Activated CD8-positive, alpha-beta T cell treated with anti-CD3 and anti-CD28 coated beads, Interleukin-2, amount 10 ng/mL, durations not matched to agents 7 days and 5 days (primary cell): ENCODE data around the gene RPS16. TPM values are rescaled to one million over a fixed set of nuclear protein-coding genes. Genes with fewer than 3 reads are reported as not detected.

Experiments
- ATAC-seq: fragments of 150-1000 bp; cut with Tn5 transposase; one replicate; pipeline ENCODE4 v1.10.0; 2021; ENCODE audit warnings: moderate library complexity
- CTCF ChIA-PET: fragments of 350-600 bp; sonication (Branson Sonifier 250); formaldehyde crosslinking; loops from one replicate; lab custom pipeline; 2021; ENCODE audit warnings: antibody characterized with exemption; lab: Charles Lee
- POLR2A ChIA-PET: fragments of 350-600 bp; sonication (Branson Sonifier 250); formaldehyde crosslinking; loops from one replicate; lab custom pipeline; 2021; ENCODE audit warnings: antibody characterized with exemption; lab: Charles Lee
- DNase-seq: peaks from one replicate; pipeline ENCODE4 v3.0.0-alpha.2; 2020
- H3K27ac Mint-ChIP-seq: one replicate; pipeline ENCODE4 v1.8.0; 2021; ENCODE audit warnings: mild to moderate bottlenecking, mixed read lengths
- H3K27me3 Mint-ChIP-seq: one replicate; pipeline ENCODE4 v1.8.0; 2021; ENCODE audit warnings: low read depth, mixed read lengths
- H3K36me3 Mint-ChIP-seq: one replicate; pipeline ENCODE4 v1.8.0; 2021; ENCODE audit warnings: low read depth, mixed read lengths
- H3K4me1 Mint-ChIP-seq: one replicate; pipeline ENCODE4 v1.8.0; 2021; ENCODE audit warnings: low read depth, mixed read lengths
- H3K4me3 Mint-ChIP-seq: one replicate; pipeline ENCODE4 v1.8.0; 2021; ENCODE audit warnings: mild to moderate bottlenecking, mixed read lengths
- H3K9me3 Mint-ChIP-seq: one replicate; pipeline ENCODE4 v1.8.0; 2022; ENCODE audit warnings: mixed read lengths; ENCODE audit not compliant: insufficient read depth
- total RNA-seq, 2 experiments: library from RNA; stranded (reverse); gene quantifications; one replicate each; pipeline ENCODE4 v1.2.3, GENCODE V29; 2021

RPS16 gene
- total RNA-seq, 2 experiments from 2014 or later = 2,100 to 2,157 TPM

GRCh38 chr19:39417463-39418181 is 18.1 kb downstream of the RPS16 start:
- no peak for DNase-seq
- Mint-ChIP-seq H3K4me3 (no peak overlapping the region), H3K4me1 (peaks cover 20% of the 10 kb centered on the region), H3K27me3 (no peaks in the 10 kb centered on the region), H3K9me3 (no peaks in the 10 kb centered on the region), H3K27ac (no peak overlapping the region), H3K36me3 (peaks cover 22% of the 10 kb centered on the region)
- ChIA-PET POLR2A (interaction anchor here (1.7 to 2.0 kb wide), 3 partner anchors 10 to 18 kb away, joined by 6 to 10 read pairs (median 9); partner anchors contain the start of gene RPS16), CTCF (no interaction called here)
- no peak for ATAC-seq

- CTCF ChIA-PET = no interaction called here
- no peak for DNase-seq
- POLR2A ChIA-PET = interaction anchor here (1.9 kb wide), 1 partner anchor 19 kb away, joined by 10 read pairs; the partner anchor contains the start of gene RPS16
- H3K27ac Mint-ChIP-seq = peak overlapping the region; percentile 15
- H3K9me3 Mint-ChIP-seq = no peaks in the 10 kb centered on the region
- peaks cover 23% of the 10 kb centered on the region for H3K4me1 Mint-ChIP-seq
- H3K36me3 Mint-ChIP-seq = peaks cover 23% of the 10 kb centered on the region
- H3K4me3 Mint-ChIP-seq = no peak overlapping the region
- H3K27me3 Mint-ChIP-seq = no peaks in the 10 kb centered on the region
- no peak for ATAC-seq
Observed at GRCh38 chr19:39416152-39417120, 19.3 kb downstream of the RPS16 start.

GRCh38 chr19:39415111-39416046 is 20.4 kb downstream of the RPS16 start:
- Mint-ChIP-seq H3K9me3 (no peaks in the 10 kb centered on the region), H3K4me3 (no peak overlapping the region), H3K27me3 (no peaks in the 10 kb centered on the region), H3K27ac (peak overlapping the region; percentile 15), H3K4me1 (peaks cover 33% of the 10 kb centered on the region), H3K36me3 (peaks cover 32% of the 10 kb centered on the region)
- no peak for DNase-seq
- ChIA-PET POLR2A (interaction anchor here (0.5 to 4.7 kb wide), 3 partner anchors 10 to 20 kb away, joined by 3 to 58 read pairs (median 10); partner anchors contain the start of gene RPS16), CTCF (interaction anchor here (1.6 kb wide), 1 partner anchor 12 kb away, joined by 5 read pairs; no protein-coding TSS in a partner anchor)
- no peak for ATAC-seq

GRCh38 chr19:39413911-39414608 is 21.7 kb downstream of the RPS16 start:
- CTCF ChIA-PET = interaction anchor here (0.9 to 1.6 kb wide), 2 partner anchors 13 to 18 kb away, joined by 3 to 5 read pairs; no protein-coding TSS in a partner anchor
- DNase-seq (no peak), ATAC-seq (no peak)
- POLR2A ChIA-PET = interaction anchor here (0.6 to 4.7 kb wide), 2 partner anchors 21 to 223 kb away, joined by 3 to 58 read pairs; partner anchors contain the start of gene RPS16
- peak overlapping the region; percentile 88 for H3K27ac Mint-ChIP-seq
- H3K4me3 Mint-ChIP-seq = peak overlapping the region; percentile 97
- peaks cover 34% of the 10 kb centered on the region for H3K36me3 Mint-ChIP-seq
- no peaks in the 10 kb centered on the region for H3K9me3 Mint-ChIP-seq
- no peaks in the 10 kb centered on the region for H3K27me3 Mint-ChIP-seq
- H3K4me1 Mint-ChIP-seq = peaks cover 37% of the 10 kb centered on the region

GRCh38 chr19:39413272-39413910 is 22.4 kb downstream of the RPS16 start:
- no peak for DNase-seq
- peak overlapping the region; percentile 89 for H3K27ac Mint-ChIP-seq
- CTCF ChIA-PET = interaction anchor here (1.6 kb wide), 1 partner anchor 14 kb away, joined by 5 read pairs; no protein-coding TSS in a partner anchor
- POLR2A ChIA-PET = interaction anchor here (0.6 to 4.7 kb wide), 3 partner anchors 10 to 223 kb away, joined by 3 to 58 read pairs (median 3); partner anchors contain the start of gene RPS16
- H3K4me1 Mint-ChIP-seq = peaks cover 37% of the 10 kb centered on the region
- no peaks in the 10 kb centered on the region for H3K27me3 Mint-ChIP-seq
- H3K36me3 Mint-ChIP-seq = peaks cover 38% of the 10 kb centered on the region
- H3K9me3 Mint-ChIP-seq = no peaks in the 10 kb centered on the region
- ATAC-seq = no peak
- peak overlapping the region; percentile 97 for H3K4me3 Mint-ChIP-seq

GRCh38 chr19:39412867-39413271 is 22.9 kb downstream of the RPS16 start:
- POLR2A ChIA-PET = interaction anchor here (1.0 to 4.7 kb wide), 5 partner anchors 8 to 32 kb away, joined by 4 to 93 read pairs (median 20); partner anchors contain the start of genes MED29, PAF1, RPS16 and SUPT5H
- Mint-ChIP-seq H3K9me3 (no peaks in the 10 kb centered on the region), H3K27ac (peak overlapping the region; percentile 89), H3K4me3 (peak overlapping the region; percentile 97), H3K36me3 (peaks cover 43% of the 10 kb centered on the region), H3K4me1 (peaks cover 37% of the 10 kb centered on the region), H3K27me3 (no peaks in the 10 kb centered on the region)
- CTCF ChIA-PET = interaction anchor here (1.0 to 2.2 kb wide), 6 partner anchors 12 to 176 kb away, joined by 3 to 64 read pairs (median 12); partner anchors contain the start of genes GMFG and RPS16
- DNase-seq (no peak), ATAC-seq (no peak)

GRCh38 chr19:39412100-39412866 is 23.5 kb downstream of the RPS16 start, which contains the start of gene PLEKHG2:
Gene PLEKHG2 (plus strand): TSS chr19:39412669. CDS start chr19:39414087, 1,418 bp downstream.
- peaks cover 37% of the 10 kb centered on the region for H3K4me1 Mint-ChIP-seq
- H3K9me3 Mint-ChIP-seq = no peaks in the 10 kb centered on the region
- peaks cover 48% of the 10 kb centered on the region for H3K36me3 Mint-ChIP-seq
- ATAC-seq = peak; percentile 63
- no peaks in the 10 kb centered on the region for H3K27me3 Mint-ChIP-seq
- CTCF ChIA-PET = interaction anchor here (0.7 to 2.2 kb wide), 24 partner anchors 8 to 290 kb away, joined by 3 to 145 read pairs (median 5); partner anchors contain the start of genes EID2B, GMFG, MED29 and PAF1
- peak; percentile 98 for DNase-seq
- H3K27ac Mint-ChIP-seq = peak within 1 kb of the TSS; percentile 89
- peak within 1 kb of the TSS; percentile 97 for H3K4me3 Mint-ChIP-seq
- POLR2A ChIA-PET = interaction anchor here (0.7 to 4.7 kb wide), 8 partner anchors 8 to 70 kb away, joined by 3 to 93 read pairs (median 7); partner anchors contain the start of genes MED29, PAF1, RPS16 and SAMD4B

GRCh38 chr19:39411832-39412099 is 24.0 kb downstream of the RPS16 start:
- peak; percentile 95 for DNase-seq
- POLR2A ChIA-PET = interaction anchor here (1.0 to 4.7 kb wide), 6 partner anchors 8 to 33 kb away, joined by 6 to 93 read pairs (median 14); partner anchors contain the start of genes MED29, PAF1, RPS16 and SUPT5H
- Mint-ChIP-seq H3K36me3 (peaks cover 50% of the 10 kb centered on the region), H3K9me3 (no peaks in the 10 kb centered on the region), H3K27ac (peak overlapping the region; percentile 89), H3K4me3 (peak overlapping the region; percentile 97), H3K4me1 (peaks cover 37% of the 10 kb centered on the region), H3K27me3 (no peaks in the 10 kb centered on the region)
- CTCF ChIA-PET = interaction anchor here (0.7 to 2.2 kb wide), 28 partner anchors 8 to 290 kb away, joined by 3 to 145 read pairs (median 4); partner anchors contain the start of genes EID2B, GMFG, MED29 and PAF1
- peak; percentile 45 for ATAC-seq
